NT2/D1 (cell line): ENCODE results near the gene FAM53B.

Experiments
- SUZ12 ChIP-seq: IDR thresholded peaks from 2 replicates; pipeline ENCODE4 v1.6.1; 2011; ENCODE audit not compliant: insufficient read length, insufficient read depth; ENCODE audit errors: extremely low read depth
- YY1 ChIP-seq: IDR thresholded peaks from 2 replicates; pipeline ENCODE4 v1.6.1; 2011; ENCODE audit not compliant: insufficient read length, insufficient read depth
- ZNF274 ChIP-seq: IDR thresholded peaks from 2 replicates; pipeline ENCODE4 v1.6.1; 2011; ENCODE audit warnings: mild to moderate bottlenecking, low read depth, low read length

- no peak for TF ChIP-seq ZNF274
- TF ChIP-seq YY1 = no peak
- no peak for TF ChIP-seq SUZ12
These were observed 168.8 kb downstream of the FAM53B start for GRCh38 chr10:124575107-124576035.
